GM19463 (cell line): ENCODE results near the gene ARID1A.

Experiments
- ATAC-seq: cut with Tn5 transposase; IDR thresholded peaks from one replicate; pipeline ENCODE4 v1.9.1; 2021; ENCODE audit warnings: mild to moderate bottlenecking, moderate library complexity; ENCODE audit not compliant: unreplicated experiment

The ARID1A gene

DNA sequence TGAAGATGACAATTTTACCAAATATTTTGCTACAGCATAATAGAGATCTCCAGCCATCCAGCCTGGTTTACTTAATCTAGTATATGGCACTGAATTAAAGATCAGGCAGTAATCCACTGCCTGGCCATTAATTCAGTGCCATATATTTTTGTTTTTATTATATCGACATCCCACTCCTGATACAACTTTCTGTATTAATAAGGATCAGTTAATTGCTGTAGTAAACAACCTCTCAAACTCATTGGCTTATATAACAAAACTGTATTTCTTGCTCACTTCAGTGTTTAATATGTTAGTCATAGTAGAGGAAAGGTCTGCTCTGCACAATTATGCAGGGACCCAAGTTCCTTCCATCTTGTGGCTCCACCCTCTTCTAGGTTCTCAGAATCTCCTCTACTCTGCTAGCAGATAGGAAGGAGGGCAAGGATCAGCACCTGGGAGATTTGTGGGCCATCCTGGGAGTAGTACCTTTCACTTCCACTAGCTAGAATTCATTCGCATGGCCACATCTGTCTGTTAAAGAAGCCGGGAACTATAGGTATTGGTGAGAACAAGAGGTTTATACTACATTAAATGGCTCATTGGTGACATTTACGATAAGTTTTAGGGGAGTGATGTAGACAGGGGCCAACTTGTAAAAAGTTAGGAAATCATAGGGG is 127.1 kb downstream of the ARID1A start:
- ATAC-seq: no peak

GRCh38 chr1:26824731-26825130 is 128.9 kb downstream of the ARID1A start:
- ATAC-seq: no peak

DNA sequence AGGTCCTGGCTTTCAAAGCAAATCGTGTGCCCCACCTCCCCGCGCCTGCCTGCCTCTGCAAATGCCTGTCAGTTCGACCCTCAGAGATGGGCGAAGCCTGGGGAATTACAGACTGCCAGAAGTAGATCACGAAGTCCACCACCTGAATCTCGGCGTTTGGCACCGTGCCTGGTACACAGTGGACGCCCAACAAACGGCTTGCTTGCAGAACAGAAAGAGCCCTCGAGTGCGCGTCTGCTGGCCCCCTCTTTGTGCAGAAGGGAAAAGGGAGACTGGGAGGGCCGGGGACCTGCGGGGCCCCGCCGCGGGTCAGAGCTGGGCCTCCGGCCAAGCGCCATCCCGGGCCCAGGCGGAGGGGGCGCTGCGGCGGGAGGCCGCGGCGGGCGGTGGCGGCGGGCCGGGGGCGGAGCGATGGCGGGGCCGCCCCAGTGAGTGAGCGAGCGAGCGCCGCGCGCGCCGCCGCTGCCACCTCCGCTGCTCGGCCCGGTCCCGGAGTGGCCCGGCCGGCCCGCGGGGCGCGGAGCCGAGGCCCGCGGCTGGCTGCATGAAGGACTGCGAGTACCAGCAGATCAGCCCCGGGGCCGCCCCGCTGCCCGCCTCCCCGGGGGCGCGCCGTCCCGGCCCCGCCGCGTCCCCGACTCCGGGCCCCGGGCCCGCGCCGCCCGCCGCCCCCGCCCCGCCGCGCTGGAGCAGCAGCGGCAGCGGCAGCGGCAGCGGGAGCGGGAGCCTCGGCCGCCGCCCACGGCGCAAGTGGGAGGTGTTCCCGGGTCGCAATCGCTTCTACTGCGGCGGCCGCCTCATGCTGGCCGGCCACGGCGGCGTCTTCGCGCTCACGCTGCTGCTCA is 130.7 kb downstream of the ARID1A start, which contains the start of gene ZDHHC18:
Gene ZDHHC18, plus strand, starts transcription at position 428 of the 845 bp plus-strand sequence. Its CDS starts 117 bp downstream, at position 545.
- ATAC-seq: peak; percentile 81

- no peak for ATAC-seq
Measured at GRCh38 chr1:26827106-26827604, 131.3 kb downstream of the ARID1A start.

GRCh38 chr1:26827663-26828062 is 131.8 kb downstream of the ARID1A start:
- no peak for ATAC-seq

- no peak for ATAC-seq
Measured at GRCh38 chr1:26828411-26828991, 132.7 kb downstream of the ARID1A start.

GRCh38 chr1:26829184-26829911 is 133.5 kb downstream of the ARID1A start:
- no peak for ATAC-seq

GRCh38 chr1:26831059-26831458 is 135.2 kb downstream of the ARID1A start:
- ATAC-seq: no peak
